Epithelial cell of proximal tubule (primary cell): ENCODE results near the gene TBC1D1. TPM values are rescaled to one million over a fixed set of nuclear protein-coding genes. Genes with fewer than 3 reads are reported as not detected.

Experiments used
- DNase-seq: peaks from one replicate; pipeline ENCODE4 v3.0.0-alpha.2; 2011; ENCODE audit warnings: low read depth
- H3K4me3 ChIP-seq: 2 replicates; pipeline ENCODE4 v1.5.1; 2011; ENCODE audit warnings: low read depth, mild to moderate bottlenecking, low read length
- CTCF ChIP-seq: conservative IDR thresholded peaks from 2 replicates; pipeline ENCODE4 v1.5.1; 2012; ENCODE audit warnings: low read depth, mild to moderate bottlenecking, low read length
- total RNA-seq: library from RNA; depleted of rRNA; stranded (reverse); fragments of >200 nt; gene quantifications from 2 replicates; pipeline ENCODE4 v1.2.3, GENCODE V29; 2015

The TBC1D1 gene
- total RNA-seq, 1 donor from 2014 or later: 157 TPM

GRCh38 chr4:38188136-38188535 is 297.3 kb downstream of the TBC1D1 start:
- no peak for DNase-seq
- TF ChIP-seq CTCF: no peak
- no peak overlapping the region for H3K4me3 ChIP-seq

- no peak overlapping the region for H3K4me3 ChIP-seq
- DNase-seq: no peak
- TF ChIP-seq CTCF: no peak
Measured at GRCh38 chr4:38188631-38189101, 297.8 kb downstream of the TBC1D1 start.

Other genes with a start within 250 kb of the TBC1D1 start
- gene RELL1, start 204.7 kb upstream of the TBC1D1 start, total RNA-seq: 45.8 and 69.7 TPM in 2 replicates
- 27.4 and 36.5 TPM in 2 replicates for gene PGM2, start 64.4 kb upstream of the TBC1D1 start, total RNA-seq
- gene PTTG2, start 69.3 kb downstream of the TBC1D1 start, total RNA-seq: not detected in 2 replicates